Activated T-cell treated with anti-CD3 and anti-CD28 coated beads for 1 hour (primary cell): ENCODE data around the gene ITGB1BP1.
A peak's percentile ranks its signal among the peaks of the same experiment; 100 is the strongest.

Experiments
- DNase-seq: peaks from one replicate; pipeline ENCODE4 v3.0.0-alpha.2; 2020; ENCODE audit warnings: low read depth

Gene ITGB1BP1

GRCh38 chr2:9424447-9425164 lies 1.3 kb upstream of the ITGB1BP1 start:
- DNase-seq: no peak

GRCh38 chr2:9423922-9424272 lies 569 bp upstream of the ITGB1BP1 start:
- DNase-seq: no peak

DNA sequence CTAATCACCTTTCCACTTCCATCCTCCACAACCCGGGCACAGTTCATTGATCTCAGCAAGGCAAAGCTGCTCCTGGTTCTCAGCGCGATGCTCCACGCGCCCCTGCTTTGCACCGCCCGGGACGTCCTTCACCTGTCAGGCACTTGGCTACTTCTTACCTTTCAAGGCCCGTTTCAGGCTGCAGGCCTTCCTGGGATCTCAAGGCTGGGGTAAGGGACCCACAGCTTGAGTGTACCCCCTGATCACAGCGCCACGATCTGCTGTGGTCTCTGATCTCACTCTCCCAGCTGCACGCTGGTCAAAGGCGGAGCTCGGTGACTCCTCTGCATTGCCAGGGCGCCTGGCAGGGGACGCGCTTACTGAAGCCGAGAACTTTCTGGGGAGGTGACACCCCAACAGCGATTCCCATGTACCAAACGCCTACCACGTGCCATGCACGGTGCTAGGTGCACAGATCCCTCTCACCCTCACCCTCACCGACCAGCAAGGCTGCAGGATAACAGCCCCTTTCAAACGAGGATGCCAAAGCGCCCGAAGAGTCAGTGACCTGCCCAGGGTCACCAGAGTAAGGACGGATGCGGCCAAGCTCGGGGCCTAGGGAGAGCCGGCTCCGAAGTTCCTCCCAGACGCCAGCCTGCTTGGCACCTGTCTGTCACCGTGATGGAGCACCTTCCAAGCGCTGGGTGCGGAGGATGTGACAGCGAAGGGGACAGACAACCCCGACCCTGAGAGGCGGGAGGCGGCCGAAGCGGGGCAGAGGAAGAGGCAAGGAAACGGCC lies 818 bp downstream of the ITGB1BP1 start:
- DNase-seq: peak; percentile 22

DNA sequence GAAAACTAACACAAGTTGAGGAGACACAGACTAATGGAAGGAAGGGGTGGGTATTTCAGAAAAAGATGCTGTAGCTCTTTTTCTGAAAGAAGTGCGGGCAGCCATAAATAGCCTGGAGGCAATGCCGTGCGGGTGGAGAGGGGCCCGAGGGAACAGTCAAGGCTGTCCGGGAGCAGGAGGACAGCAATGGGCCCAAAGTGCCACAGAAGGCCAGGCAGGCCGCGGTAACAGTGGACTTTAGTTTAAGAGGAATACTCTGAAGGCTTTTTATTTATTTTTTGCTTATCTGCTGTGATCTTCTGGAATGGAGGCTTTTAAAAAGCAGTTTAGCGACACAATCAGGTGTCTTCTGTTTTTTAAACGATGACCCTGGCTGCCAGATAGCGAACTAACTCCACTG lies 2.8 kb downstream of the ITGB1BP1 start:
- DNase-seq: no peak

DNA sequence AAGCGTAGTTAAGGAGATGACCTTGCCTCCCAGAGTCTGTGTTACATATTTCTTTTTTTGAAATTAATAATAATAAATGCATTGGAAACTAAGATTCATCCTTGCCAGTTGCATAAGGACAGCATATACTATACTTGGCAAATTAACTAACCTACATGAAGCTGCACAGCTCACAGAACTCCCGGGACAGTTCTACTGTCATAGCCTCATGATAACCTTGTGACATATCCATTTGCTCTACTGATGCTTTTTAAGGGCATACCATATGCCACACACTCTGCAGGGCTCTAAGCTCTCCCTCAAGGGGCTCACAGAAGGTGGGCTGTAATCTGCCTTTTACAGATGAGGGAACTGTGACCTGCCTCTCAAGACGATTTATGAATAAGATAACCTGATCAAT lies 3.8 kb downstream of the ITGB1BP1 start:
- no peak for DNase-seq

DNA sequence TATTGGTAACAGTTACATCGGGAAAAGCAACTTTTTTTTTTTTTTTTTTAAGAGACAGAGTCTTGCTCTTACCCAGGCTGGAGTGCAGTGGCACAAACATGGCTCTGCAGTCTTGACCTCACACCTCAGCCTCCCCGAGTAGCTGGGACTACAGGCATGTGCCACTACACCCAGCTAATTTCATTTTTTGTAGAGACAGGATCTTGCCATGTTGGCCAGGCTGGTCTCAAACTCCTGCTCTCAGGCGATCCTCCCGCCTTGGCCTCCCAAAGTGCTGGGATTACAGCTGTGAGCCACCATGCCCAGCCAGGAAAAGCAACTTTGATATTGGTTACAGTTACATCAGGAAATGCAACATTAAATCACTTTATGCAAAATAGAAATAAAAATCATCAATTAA lies 4.6 kb downstream of the ITGB1BP1 start:
- DNase-seq: no peak

- DNase-seq: no peak
Measured at GRCh38 chr2:9417725-9418124, 5.6 kb downstream of the ITGB1BP1 start.

- no peak for DNase-seq
Measured at GRCh38 chr2:9416962-9417316, 6.4 kb downstream of the ITGB1BP1 start.

- no peak for DNase-seq
Measured at GRCh38 chr2:9416267-9416961, 6.9 kb downstream of the ITGB1BP1 start.

- no peak for DNase-seq
Measured at GRCh38 chr2:9415516-9416169, 7.7 kb downstream of the ITGB1BP1 start.

- no peak for DNase-seq
Measured at GRCh38 chr2:9412781-9413180, 10.5 kb downstream of the ITGB1BP1 start.

DNA sequence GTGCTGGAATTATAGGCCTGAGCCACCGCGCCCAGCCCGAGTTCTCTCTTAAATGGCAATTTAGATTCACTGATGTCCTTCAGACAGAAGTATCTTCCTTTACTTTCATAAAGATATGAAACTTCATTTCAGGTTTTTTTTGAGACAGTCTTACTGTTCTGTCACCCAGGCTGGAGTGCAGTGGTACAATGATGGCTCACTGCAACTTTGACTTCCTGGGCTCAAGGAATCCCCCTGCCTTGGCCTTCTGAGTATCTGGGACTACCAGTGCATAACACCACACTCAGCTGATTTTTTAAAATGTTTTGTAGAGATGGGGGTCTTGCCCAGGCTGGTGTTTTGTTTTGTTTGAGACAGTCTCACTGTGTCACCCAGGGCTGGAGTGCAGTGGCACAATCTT lies 13.2 kb downstream of the ITGB1BP1 start:
- DNase-seq: no peak

GRCh38 chr2:9408641-9409151 lies 14.6 kb downstream of the ITGB1BP1 start:
- DNase-seq: no peak

- DNase-seq: no peak
Measured at GRCh38 chr2:9407363-9407811, 15.9 kb downstream of the ITGB1BP1 start.

- no peak for DNase-seq
Measured at GRCh38 chr2:9406529-9407362, 16.6 kb downstream of the ITGB1BP1 start.

DNA sequence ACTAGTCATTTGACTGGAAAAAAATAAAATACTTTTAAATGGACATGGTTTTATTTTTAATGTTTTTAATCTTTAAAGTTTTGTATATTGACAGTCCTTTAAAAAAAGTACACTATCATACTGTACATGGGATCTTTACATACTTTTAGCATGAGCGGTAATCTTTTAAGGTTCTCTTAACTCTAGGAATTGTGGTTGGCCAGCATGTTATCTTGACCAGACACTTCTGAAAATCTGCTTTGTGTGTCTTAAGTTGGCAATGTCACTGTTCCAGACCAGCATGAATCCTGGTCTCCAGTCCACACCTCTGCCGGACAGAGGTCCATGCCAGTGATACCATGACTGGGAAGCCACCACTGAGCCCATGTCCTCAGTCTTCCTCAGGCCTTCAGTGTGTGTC lies 17.7 kb downstream of the ITGB1BP1 start:
- DNase-seq: no peak

DNA sequence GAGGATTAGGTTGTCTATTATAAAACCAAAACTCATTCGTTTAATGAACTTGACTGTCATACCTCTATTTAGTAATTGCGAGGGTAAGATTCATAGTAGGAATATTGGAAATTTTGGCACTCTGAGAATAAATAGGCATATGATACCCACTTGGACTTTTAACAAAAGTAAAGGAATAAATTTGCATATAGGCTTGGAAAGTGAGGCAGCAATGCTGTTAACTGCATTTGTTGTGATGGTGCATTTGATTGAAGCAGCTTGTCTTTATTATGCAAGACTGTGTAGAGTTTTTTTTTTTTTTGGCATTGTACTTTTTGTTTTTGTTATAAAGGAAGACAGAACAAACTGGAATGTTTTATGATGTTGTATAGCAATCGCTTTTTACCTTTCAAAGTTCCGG lies 18.9 kb downstream of the ITGB1BP1 start:
- no peak for DNase-seq

GRCh38 chr2:9403924-9404323 lies 19.4 kb downstream of the ITGB1BP1 start:
- no peak for DNase-seq

DNA sequence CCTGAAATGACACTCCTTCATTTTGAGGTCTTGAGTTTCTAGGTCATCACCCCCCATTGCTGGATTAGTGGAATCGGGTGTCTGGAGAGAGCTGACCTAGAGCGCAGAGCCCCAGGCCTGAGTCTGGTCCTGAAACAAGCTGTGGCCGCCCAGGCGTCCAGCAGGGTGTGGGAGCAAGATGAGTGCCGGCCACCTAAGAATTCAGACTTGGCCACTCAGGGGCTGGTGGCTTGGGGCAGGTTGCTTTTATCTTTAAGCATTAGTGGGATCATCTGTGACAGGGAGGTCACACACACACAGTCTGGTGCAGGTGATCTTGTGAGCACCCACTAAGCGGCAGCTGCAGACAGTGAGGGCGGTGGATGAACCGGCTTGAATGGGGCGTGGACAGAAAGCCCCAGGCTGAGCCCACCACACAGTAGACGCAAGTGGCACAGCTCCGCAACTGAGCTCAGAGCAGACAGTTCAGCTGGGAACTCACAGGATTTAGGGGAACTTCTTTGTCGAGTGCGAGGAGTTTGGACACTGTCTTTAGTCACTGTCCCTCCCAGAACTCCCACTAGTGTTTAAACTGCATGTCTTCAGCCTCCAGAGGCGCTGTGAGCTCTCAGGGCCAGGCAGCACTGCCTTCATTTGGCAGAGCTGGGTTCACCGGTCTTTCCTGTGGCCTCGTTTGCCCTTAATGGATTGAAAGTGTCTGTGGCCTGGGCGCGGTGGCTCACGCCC lies 21.5 kb downstream of the ITGB1BP1 start:
- no peak for DNase-seq

DNA sequence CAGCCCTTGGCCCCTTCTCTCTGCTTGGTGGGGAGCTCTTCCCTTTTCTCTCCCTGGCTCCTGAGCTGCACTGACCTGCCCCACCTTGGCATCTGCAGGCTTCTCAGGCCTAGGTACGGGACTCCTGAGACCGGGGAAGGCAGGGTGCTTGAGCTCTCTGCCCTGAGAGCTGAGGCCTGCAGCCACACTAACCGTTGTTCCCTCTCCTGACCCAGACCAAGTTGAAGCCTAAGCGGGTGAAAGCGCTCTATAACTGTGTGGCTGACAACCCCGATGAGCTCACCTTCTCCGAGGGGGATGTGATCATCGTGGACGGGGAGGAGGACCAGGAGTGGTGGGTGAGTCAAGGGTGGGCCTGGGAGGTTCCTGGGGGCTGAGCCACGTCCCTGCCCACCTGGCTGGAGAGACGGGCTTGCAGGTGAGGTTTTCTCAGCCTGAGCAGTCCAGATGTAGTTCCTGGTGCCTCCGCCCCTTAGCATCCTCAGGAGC lies 22.2 kb downstream of the ITGB1BP1 start:
- DNase-seq: no peak
